Mammary microvascular endothelial cell (primary cell): ENCODE data around the gene DYRK3. TPM values are rescaled to one million over a fixed set of nuclear protein-coding genes. Genes with fewer than 3 reads are reported as not detected.

ENCODE experiments used
- total RNA-seq: library from RNA; depleted of rRNA; stranded (reverse); fragments of >200 nt; gene quantifications from 2 replicates; pipeline ENCODE4 v1.2.3, GENCODE V29; 2015

Gene DYRK3
- total RNA-seq = 9.9 and 13.2 TPM in 2 replicates

GRCh38 chr1:206635080-206635977 is at the start of gene DYRK3:
DYRK3 (plus strand) TSS chr1:206635536; CDS start chr1:206635704, 168 bp downstream.

DNA sequence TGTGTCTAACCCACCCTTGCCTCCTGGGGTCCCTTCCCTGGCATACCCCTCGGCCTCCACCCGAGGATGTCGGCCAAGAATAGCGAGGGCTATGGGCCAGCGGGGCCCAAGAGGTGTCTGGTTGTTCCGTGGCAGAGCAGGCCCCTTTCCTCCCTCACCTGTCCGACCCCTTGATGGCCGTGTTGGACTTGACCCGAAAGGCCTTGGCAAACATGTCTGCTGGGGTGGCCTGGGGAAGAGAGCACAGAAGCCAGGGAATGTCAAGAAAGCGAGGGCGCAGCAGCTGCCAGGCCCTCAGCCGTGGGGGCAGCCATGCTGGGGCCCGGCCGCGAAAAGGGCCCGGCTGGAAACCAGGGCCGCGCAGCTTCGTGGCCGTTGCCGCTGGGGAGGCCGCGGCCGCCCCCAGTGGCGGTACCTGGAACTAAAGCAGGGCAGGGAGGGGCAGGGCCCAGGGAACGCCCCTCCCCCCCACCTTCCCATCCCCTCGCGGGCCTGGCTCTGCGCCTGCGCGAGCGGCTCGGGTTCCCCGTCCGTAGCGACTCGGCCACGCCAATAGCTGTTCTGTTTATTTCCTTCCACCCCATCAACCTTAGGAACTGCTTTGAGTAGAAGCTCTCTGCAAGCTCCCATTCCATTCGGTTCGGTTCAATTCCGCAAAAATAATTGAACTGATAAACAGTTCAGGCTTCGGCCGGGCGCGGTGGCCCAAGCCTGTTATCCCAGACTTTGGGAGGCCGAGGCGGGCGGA is 23.0 kb upstream of the DYRK3 start, which contains the start of gene EIF2D:
TSS of gene EIF2D (minus strand) at position 337 of the 748 bp plus-strand sequence. CDS start at position 214, 123 bp downstream.

DNA sequence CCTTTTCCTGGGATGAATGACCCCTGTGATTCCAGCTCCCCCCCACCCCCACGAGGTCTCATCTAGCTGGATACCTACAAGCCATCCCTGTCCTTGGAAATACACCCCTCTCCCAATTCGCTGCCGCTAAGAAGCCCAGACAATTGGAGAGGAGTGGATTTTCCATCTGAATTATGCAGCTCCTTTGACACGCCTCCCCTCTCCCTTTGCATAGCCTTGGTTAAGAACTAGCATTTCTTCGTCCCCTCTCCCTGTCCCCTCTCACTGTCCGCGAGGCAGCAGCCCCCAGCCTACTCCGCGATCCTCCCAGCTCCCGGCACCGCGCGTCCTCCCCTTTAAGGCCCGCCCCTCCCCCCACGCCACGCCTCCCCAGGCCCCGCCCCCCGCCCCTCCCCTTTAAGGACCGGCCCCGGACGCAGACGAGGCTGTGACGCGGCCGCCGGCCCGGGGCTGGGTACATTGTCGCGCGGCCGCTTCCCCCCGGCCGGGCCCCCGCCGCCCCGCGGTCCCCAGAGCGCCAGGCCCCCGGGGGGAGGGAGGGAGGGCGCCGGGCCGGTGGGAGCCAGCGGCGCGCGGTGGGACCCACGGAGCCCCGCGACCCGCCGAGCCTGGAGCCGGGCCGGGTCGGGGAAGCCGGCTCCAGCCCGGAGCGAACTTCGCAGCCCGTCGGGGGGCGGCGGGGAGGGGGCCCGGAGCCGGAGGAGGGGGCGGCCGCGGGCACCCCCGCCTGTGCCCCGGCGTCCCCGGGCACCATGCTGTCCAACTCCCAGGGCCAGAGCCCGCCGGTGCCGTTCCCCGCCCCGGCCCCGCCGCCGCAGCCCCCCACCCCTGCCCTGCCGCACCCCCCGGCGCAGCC is 49.4 kb downstream of the DYRK3 start, which contains the start of gene MAPKAPK2:
TSS of gene MAPKAPK2 (plus strand) at position 428 of the 856 bp plus-strand sequence. CDS start at position 753, 325 bp downstream.

Other genes with a start within 250 kb of the DYRK3 start
- 11.9 and 12.9 TPM in 2 replicates for gene IKBKE, start 165.1 kb upstream of the DYRK3 start, total RNA-seq
- 0.07 and 0.39 TPM in 2 replicates for gene RASSF5, start 128.0 kb upstream of the DYRK3 start, total RNA-seq
- 58.6 and 59.4 TPM in 2 replicates for gene EIF2D, start 23.1 kb upstream of the DYRK3 start, total RNA-seq
- 41.6 and 47.4 TPM in 2 replicates for gene MAPKAPK2, start 49.4 kb downstream of the DYRK3 start, total RNA-seq
- gene IL19, start 135.2 kb downstream of the DYRK3 start, total RNA-seq = not detected in 2 replicates
- not detected in 2 replicates for gene IL10, start 137.0 kb downstream of the DYRK3 start, total RNA-seq
- not detected in 2 replicates for gene IL20, start 230.1 kb downstream of the DYRK3 start, total RNA-seq